ENCODE data around the gene GAS7.
"Not testable (repeated sequence)": the region's sequence is repeated elsewhere in the genome, so short reads cannot be mapped to it uniquely, and the experiment has no call there.

Gene GAS7

GRCh38 chr17:10114931-10115535 is 83.4 kb downstream of the GAS7 start:
- DNase-seq = peak in 53 of 58 donors; percentile 33 to 88 (median 68)

- no peak for DNase-seq
Measured at GRCh38 chr17:10112962-10113361, 85.4 kb downstream of the GAS7 start.

- peak in 4 of 58 donors; percentile 18 to 37 (median 23) for DNase-seq
Measured at GRCh38 chr17:10111907-10112452, 86.4 kb downstream of the GAS7 start.

GRCh38 chr17:10109146-10109545 is 89.3 kb downstream of the GAS7 start:
- no peak for DNase-seq

- no peak for DNase-seq
Measured at GRCh38 chr17:10107316-10108165, 90.9 kb downstream of the GAS7 start.

GRCh38 chr17:10106067-10106466 is 92.3 kb downstream of the GAS7 start:
- no peak for DNase-seq

GRCh38 chr17:10105513-10106001 is 92.8 kb downstream of the GAS7 start:
- no peak for DNase-seq

- DNase-seq = no peak
Measured at GRCh38 chr17:10103712-10104111, 94.7 kb downstream of the GAS7 start.

GRCh38 chr17:10102817-10103216 is 95.6 kb downstream of the GAS7 start:
- no peak for DNase-seq

- DNase-seq = no peak
Measured at GRCh38 chr17:10099051-10099571, 99.3 kb downstream of the GAS7 start.

GRCh38 chr17:10096596-10096995 is 101.8 kb downstream of the GAS7 start:
- no peak for DNase-seq

- DNase-seq = not testable (repeated sequence)
Measured at GRCh38 chr17:10095295-10095694, 103.1 kb downstream of the GAS7 start.

- no peak for DNase-seq
Measured at GRCh38 chr17:10094797-10095196, 103.6 kb downstream of the GAS7 start.

GRCh38 chr17:10092595-10092994 is 105.8 kb downstream of the GAS7 start:
- DNase-seq = no peak

GRCh38 chr17:10091046-10091445 is 107.4 kb downstream of the GAS7 start:
- DNase-seq = no peak

- DNase-seq = no peak
Measured at GRCh38 chr17:10089196-10089804, 109.1 kb downstream of the GAS7 start.

GRCh38 chr17:10088444-10088843 is 110.0 kb downstream of the GAS7 start:
- DNase-seq = no peak

- DNase-seq = no peak
Measured at GRCh38 chr17:10087355-10087754, 111.1 kb downstream of the GAS7 start.

- DNase-seq = no peak
Measured at GRCh38 chr17:10083864-10084263, 114.5 kb downstream of the GAS7 start.

GRCh38 chr17:10082795-10083194 is 115.6 kb downstream of the GAS7 start:
- DNase-seq = no peak

- no peak for DNase-seq
Measured at GRCh38 chr17:10081571-10082169, 116.7 kb downstream of the GAS7 start.
